ENCODE data around the gene MT1E. TPM values are rescaled to one million over a fixed set of nuclear protein-coding genes. Genes with fewer than 3 reads are reported as not detected.
"Not testable (repeated sequence)": the region's sequence is repeated elsewhere in the genome, so short reads cannot be mapped to it uniquely, and the experiment has no call there.

Gene MT1E
- total RNA-seq, 1 experiment from 2014 or later = 50.6 TPM

- intact Hi-C loops (cut with micrococcal nuclease; ENCODE audit: unreplicated experiment) = no loop called here
- TF ChIP-seq EZH2 (IDR thresholded peaks at IDR 0.05; ENCODE audit: borderline replicate concordance, low read depth, low read length, poor library complexity, severe bottlenecking) = no peak
- no peak for TF ChIP-seq CTCF (conservative IDR thresholded peaks at IDR 0.05; ENCODE audit: low read depth, low read length)
- no peak overlapping the region for H3K4me3 ChIP-seq (ENCODE audit: low read depth, low read length, poor library complexity, severe bottlenecking)
- H3K36me3 ChIP-seq (ENCODE audit: insufficient read depth, low read length, poor library complexity, severe bottlenecking) = no peaks in the 10 kb centered on the region
- no peak overlapping the region for H3K27ac ChIP-seq (ENCODE audit: low read depth, low read length, poor library complexity, severe bottlenecking)
- POLR2A ChIA-PET (ENCODE audit: low non-redundant PET) = no interaction called here
- no peaks in the 10 kb centered on the region for H3K9me3 ChIP-seq (ENCODE audit: low read depth, low read length, poor library complexity, severe bottlenecking)
- no peak for DNase-seq (ENCODE audit: low spot score)
- H3K27me3 ChIP-seq (replicated peaks; ENCODE audit: insufficient read depth, low read depth, low read length, poor library complexity) = peaks cover 22% of the 10 kb centered on the region
- CTCF ChIA-PET = interaction anchor here (1.1 kb wide), 1 partner anchor 29 kb away, joined by 7 read pairs; no protein-coding TSS in a partner anchor
- no peaks in the 10 kb centered on the region for H3K4me1 ChIP-seq (ENCODE audit: insufficient read depth, low read length, poor library complexity, severe bottlenecking)
- BruUV-seq (replicated peaks) = no TSS peak
Observed at GRCh38 chr16:56672761-56673536, 47.4 kb downstream of the MT1E start.

DNA sequence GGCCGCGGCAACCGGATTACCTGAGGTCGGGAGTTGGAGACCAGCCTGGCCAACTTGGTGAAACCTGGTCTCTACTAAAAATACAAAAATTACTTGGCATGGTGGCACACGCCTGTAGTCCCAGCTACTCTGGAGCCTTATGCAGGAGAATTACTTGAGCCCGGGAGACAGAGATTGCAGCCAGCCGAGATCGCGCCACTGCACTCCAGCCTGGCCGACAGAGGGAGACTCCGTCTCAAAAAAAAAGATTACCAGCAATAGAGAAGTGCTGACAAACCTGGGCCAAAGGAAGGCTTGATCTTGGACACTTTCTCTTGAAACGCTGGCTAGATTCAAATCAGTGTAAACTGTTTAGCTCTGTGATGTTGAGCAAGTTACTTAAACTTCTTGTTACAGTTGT, 48.3 kb downstream of the MT1E start:
- ChIA-PET CTCF (interaction anchor here (0.7 to 1.1 kb wide), 2 partner anchors 9 to 28 kb away, joined by 3 to 7 read pairs; no protein-coding TSS in a partner anchor), POLR2A (ENCODE audit: low non-redundant PET) (no interaction called here)
- H3K27me3 ChIP-seq (replicated peaks; ENCODE audit: insufficient read depth, low read depth, low read length, poor library complexity) = peaks cover 12% of the 10 kb centered on the region
- no peaks in the 10 kb centered on the region for H3K4me1 ChIP-seq (ENCODE audit: insufficient read depth, low read length, poor library complexity, severe bottlenecking)
- no peaks in the 10 kb centered on the region for H3K9me3 ChIP-seq (ENCODE audit: low read depth, low read length, poor library complexity, severe bottlenecking)
- BruUV-seq (replicated peaks) = no TSS peak
- H3K4me3 ChIP-seq (ENCODE audit: low read depth, low read length, poor library complexity, severe bottlenecking) = no peak overlapping the region
- no peak overlapping the region for H3K27ac ChIP-seq (ENCODE audit: low read depth, low read length, poor library complexity, severe bottlenecking)
- no peaks in the 10 kb centered on the region for H3K36me3 ChIP-seq (ENCODE audit: insufficient read depth, low read length, poor library complexity, severe bottlenecking)
- no peak for DNase-seq (ENCODE audit: low spot score)
- TF ChIP-seq EZH2 (IDR thresholded peaks at IDR 0.05; ENCODE audit: borderline replicate concordance, low read depth, low read length, poor library complexity, severe bottlenecking) (no peak), CTCF (conservative IDR thresholded peaks at IDR 0.05; ENCODE audit: low read depth, low read length) (peak; percentile 56)
- intact Hi-C loops (cut with micrococcal nuclease; ENCODE audit: unreplicated experiment) = loop anchor here (1.0 kb wide), 1 partner anchor 28 kb away; no protein-coding TSS in a partner anchor

DNA sequence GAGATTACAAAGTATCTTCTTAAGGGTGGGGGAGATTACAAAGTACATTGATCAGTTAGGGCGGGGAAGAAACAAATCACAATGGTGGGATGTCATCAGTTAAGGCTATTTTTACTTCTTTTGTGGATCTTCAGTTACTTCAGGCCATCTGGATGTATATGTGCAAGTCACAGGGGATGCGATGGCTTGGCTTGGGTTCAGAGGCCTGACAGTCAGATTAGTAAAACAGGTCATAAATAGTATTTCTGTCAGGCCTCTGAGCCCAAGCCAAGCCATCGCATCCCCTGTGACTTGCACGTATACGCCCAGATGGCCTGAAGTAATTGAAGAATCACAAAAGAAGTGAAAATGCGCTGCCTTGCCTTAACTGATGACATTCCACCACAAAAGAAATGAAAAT, 49.0 kb downstream of the MT1E start:
- CTCF ChIA-PET = interaction anchor here (1.1 kb wide), 1 partner anchor 27 kb away, joined by 7 read pairs; no protein-coding TSS in a partner anchor

More for the DNA sequence above, 49.0 kb downstream of the MT1E start:
- POLR2A ChIA-PET (ENCODE audit: low non-redundant PET); H3K27ac ChIP-seq (ENCODE audit: low read depth, low read length, poor library complexity, severe bottlenecking); H3K9me3 ChIP-seq (ENCODE audit: low read depth, low read length, poor library complexity, severe bottlenecking); H3K36me3 ChIP-seq (ENCODE audit: insufficient read depth, low read length, poor library complexity, severe bottlenecking); BruUV-seq (replicated peaks); H3K4me3 ChIP-seq (ENCODE audit: low read depth, low read length, poor library complexity, severe bottlenecking); H3K4me1 ChIP-seq (ENCODE audit: insufficient read depth, low read length, poor library complexity, severe bottlenecking); H3K27me3 ChIP-seq (replicated peaks; ENCODE audit: insufficient read depth, low read depth, low read length, poor library complexity); DNase-seq (ENCODE audit: low spot score): not testable (repeated sequence)
- intact Hi-C loops (cut with micrococcal nuclease; ENCODE audit: unreplicated experiment) = loop anchor here (1.0 kb wide), 1 partner anchor 28 kb away; no protein-coding TSS in a partner anchor
